Bone marrow (tissue), 2 donors: ENCODE results near the gene SMIM13.
A peak's percentile ranks its signal among the peaks of the same experiment; 100 is the strongest.
"Not testable (repeated sequence)": the region's sequence is repeated elsewhere in the genome, so short reads cannot be mapped to it uniquely, and the experiment has no call there.

ENCODE experiments used
- DNase-seq, 2 donors: peaks; one replicate each; lab custom pipeline; 2025; lab: John Stamatoyannopoulos, UW

SMIM13 gene

DNA sequence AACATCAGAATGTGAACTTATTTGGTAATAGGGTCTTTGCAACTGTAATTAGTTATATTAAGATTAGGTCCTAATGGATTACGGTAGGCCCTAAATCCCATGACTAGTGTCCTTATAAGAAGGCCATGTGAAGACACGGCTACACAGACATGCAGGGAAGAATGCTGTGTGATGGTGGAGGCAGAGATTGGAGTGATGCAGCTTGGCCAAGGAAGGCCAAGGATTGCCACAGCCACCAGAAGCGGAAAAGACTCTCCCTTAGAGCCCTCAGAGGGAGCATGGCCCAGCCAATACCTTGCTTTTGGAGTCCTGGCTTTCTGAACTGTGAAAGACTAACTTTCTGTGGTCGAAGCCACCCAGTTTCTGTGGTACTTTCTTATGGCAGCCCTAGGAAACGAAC, 9.7 kb upstream of the SMIM13 start:
- no peak for DNase-seq

GRCh38 chr6:11085758-11086435, 7.7 kb upstream of the SMIM13 start:
- no peak for DNase-seq

- not testable (repeated sequence) for DNase-seq
These were observed 6.4 kb upstream of the SMIM13 start for GRCh38 chr6:11087141-11087812.

GRCh38 chr6:11089695-11090094, 3.9 kb upstream of the SMIM13 start:
- DNase-seq, result no peak

- not testable (repeated sequence) for DNase-seq
These were observed 2.5 kb upstream of the SMIM13 start for GRCh38 chr6:11091141-11091540.

- DNase-seq, result no peak
These were observed 812 bp upstream of the SMIM13 start for GRCh38 chr6:11092668-11093375.

GRCh38 chr6:11093376-11093625, 333 bp upstream of the SMIM13 start:
- DNase-seq, result no peak

DNA sequence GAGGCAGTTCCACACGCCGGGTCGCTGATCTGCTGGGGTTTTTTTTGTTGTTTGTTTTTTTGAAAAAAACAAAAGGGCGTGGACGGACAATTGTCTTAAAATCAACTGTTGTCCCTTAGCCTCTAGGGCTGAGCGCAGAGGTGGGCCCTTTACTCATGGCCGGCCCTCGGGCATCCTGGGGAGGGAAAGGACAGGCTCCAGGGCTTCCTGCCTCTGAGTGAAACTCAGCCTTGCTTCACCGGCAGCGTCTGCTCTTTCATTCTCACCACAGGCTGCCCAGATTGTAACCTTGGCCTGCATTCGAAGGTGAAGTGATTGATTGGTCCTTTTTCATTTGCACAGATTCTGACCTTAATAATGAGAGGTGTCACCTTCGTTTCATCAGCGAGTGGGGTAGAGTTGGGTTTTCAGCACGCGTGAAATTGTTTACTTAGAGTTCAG, 797 bp downstream of the SMIM13 start:
- peak in 1 of 2 donors; percentile 63 for DNase-seq

GRCh38 chr6:11094941-11095340, 1.3 kb downstream of the SMIM13 start:
- DNase-seq, result no peak

- no peak for DNase-seq
These were observed 2.5 kb downstream of the SMIM13 start for GRCh38 chr6:11096109-11096508.

DNA sequence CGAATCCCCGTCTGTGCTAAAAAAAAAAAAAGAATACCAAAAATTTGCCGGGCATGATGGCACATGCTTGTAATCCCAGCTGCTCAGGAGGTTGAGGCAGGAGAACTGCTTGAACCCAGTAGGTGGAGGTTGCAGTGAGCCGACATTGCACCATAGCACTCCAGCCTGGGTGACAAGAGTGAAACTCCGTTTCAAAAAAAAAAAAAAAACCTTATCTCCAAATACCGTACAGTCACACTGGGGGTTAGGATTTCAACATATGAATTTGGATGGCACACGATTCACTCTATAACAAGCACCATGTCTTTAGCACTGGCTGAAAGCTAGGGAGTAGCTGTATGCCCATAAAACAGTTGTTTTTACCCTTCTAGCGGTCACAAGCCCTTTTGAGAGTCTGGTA, 3.8 kb downstream of the SMIM13 start:
- no peak for DNase-seq

GRCh38 chr6:11098004-11098403, 4.4 kb downstream of the SMIM13 start:
- DNase-seq, result no peak

GRCh38 chr6:11101417-11101816, 7.8 kb downstream of the SMIM13 start:
- no peak for DNase-seq

DNA sequence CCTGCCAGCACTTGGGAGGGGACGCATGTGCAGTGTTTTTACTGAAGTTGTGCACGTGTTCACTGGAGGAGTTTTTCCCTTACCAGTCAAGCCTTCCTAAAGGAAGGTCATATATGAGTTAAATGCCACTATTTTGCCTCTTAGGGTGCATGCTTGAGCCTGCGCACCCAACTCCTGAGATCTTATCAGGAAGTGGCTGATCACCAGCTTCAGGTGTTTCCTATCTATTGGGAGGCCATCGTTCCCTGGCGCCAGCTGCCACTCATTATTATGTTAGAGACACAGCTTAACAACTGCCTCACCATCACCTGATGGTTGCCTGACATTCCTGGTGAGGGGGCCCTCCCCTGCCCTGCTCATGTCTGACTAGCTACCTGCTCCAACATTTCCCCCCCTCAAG, 9.4 kb downstream of the SMIM13 start:
- DNase-seq, result no peak

DNA sequence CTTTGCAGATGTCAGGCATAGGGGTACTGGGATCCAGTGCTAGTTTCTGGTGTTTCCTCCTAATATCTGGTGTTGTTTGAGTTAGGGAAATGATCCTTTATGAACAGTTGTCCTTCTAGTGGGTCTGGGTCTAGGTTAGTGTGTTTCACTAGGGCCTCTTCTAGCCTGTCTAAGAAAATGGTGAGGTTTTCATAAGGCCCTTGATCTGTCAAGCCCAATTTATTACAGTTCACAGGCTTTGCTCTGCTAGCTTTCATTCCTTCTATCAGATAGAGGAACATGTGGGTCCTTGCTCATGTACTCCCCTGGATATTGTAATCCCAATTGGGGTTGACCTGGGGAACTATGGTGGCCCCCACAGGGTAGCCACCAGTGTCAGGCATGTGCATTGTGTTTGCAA, 15.1 kb downstream of the SMIM13 start:
- no peak for DNase-seq

DNA sequence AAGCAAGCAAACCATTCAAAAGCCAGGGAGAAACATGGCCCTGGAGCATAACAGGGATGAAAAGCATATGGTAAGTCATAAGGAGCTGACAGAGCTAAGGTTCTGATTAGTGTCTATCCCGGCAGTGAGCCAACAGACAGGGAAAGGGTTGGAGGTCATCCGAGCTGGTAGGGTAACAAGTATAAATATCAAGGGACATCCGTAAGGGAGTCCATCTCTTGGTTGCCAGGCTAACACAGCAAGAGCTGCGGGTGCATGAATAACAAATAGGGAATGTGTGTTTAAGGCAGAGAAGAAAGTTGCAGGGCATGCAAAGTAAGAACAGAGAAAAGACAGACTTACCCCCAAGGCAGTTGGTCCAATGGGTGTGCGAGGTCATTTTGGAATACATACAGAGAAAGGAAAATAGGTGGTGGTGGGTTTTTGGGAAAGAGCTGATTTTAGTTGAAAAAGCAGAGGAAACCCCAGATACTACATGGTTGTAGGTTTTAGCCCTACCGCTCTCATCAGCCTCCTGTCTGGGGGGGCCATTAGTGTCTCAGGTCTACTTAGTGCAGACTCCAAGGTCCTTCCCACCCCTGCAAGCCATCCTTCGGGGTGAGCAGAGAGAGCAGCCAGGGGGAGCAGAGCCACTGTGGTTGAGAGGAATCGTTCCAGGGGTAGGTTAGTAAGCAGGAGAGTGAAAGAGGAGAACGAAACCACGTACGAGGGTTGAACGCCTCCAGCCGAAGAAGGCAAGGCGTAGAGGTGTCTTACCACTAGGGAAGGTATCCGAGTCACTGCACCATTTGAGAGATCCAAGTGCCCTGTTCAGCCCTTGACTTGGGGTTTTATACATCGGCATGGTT, 17.5 kb downstream of the SMIM13 start, which contains the start of gene ERVFRD-1:
TSS of gene ERVFRD-1 (minus strand) at position 805 of the 848 bp plus-strand sequence. CDS start 6,415 bp downstream, outside the sequence.
- no peak for DNase-seq

- DNase-seq, result peak in 1 of 2 donors; percentile 41
These were observed 18.3 kb downstream of the SMIM13 start for GRCh38 chr6:11111769-11112437.

GRCh38 chr6:11113038-11113437, 19.4 kb downstream of the SMIM13 start:
- no peak for DNase-seq

DNA sequence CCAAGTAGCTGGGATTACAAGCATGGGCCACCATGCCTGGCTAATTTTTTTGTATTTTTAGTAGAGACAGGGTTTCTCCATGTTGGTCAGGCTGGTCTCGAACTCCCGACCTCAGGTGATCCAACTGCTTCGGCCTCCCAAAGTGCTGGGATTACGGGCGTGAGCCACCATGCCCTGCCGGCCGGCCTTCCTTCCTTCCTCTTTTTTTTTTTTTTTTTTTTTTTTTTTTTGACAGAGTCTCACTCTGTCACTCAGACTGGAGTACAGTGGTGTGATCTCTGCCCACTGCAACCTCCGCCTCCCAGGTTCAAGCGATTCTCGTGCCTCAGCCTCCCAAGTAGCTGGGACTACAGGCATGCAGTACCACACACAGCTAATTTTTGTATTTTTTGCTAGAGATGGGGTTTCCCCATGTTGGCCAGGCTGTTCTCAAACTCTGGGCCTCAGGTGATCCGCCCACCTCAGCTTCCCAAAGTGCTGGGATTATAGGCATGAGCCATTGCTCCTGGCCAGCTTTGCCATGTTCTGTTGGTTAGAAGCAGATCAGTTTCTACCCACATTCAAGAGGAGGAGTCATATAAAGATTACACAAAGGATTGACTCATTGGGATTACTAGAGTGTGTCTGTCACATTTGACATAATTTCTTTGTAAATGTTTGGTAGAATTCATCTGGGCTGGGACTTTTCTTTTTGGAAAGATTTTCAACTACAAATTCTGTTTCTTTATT, 22.3 kb downstream of the SMIM13 start:
- not testable (repeated sequence) for DNase-seq

GRCh38 chr6:11120271-11121005, 26.8 kb downstream of the SMIM13 start:
- no peak for DNase-seq
